T-helper 9 cell (primary cell): ENCODE data around the gene GAB1.

Source experiments
- DNase-seq: peaks from one replicate; pipeline ENCODE4 v3.0.0-alpha.2; 2020

The GAB1 gene

DNA sequence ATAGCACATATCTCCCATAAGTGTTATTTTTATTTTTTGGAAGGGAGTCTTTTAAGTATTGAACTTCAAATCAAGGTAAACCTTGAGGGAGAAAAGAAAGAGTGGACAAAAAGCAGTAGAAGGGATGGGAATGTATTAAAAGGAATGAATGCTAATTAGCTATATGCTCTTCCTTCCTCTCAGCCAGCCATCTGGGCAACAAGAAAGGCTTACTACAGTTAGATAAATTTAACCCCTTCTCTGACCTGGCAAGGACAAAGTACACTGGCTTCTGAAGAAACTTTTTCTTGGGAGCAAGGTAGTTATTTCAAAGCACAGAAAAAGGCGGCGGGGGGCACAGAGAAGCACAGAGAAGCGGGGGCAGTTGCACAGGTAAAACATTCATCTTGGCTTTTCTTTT is 54.6 kb downstream of the GAB1 start:
- no peak for DNase-seq

DNA sequence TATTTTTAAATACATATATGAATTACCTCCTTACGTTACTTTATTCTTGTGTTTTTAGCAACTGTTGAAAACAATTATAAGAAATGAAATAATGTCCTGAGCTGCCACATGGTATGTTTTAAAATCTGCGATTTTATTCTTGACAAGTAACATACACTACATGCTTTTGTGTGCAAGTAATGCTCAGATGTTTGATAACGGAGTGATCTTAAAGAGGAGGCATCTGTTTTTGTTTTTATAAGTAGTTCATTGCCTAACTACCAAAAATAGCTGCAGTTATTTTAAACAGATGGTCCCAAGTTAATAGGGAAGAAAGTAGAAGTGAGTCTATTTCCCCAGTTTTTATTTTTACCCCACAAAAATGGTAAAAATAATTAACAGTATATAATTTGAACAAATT is 55.2 kb downstream of the GAB1 start:
- no peak for DNase-seq

GRCh38 chr4:143393195-143393594 is 56.5 kb downstream of the GAB1 start:
- no peak for DNase-seq

- DNase-seq: no peak
These were observed 58.2 kb downstream of the GAB1 start for GRCh38 chr4:143394739-143395453.

DNA sequence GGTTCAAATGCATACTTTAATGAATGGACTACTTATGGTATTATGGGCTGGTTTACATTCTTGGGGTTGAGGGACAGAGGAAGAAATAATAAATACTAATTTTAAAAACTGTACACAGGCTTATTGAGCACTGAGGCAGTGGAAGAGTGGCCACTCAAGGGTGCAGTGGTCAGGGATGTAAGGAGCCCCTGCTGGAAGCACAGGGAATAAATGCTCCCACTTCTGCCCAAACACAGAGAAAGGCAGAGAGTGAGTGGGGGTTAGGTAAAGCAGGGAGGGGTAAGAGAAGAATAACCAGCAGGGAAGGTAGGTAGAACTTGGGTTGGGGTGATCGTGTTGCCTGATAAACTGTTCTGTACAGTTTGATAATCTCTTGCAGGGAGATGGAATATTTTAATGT is 60.0 kb downstream of the GAB1 start:
- no peak for DNase-seq

GRCh38 chr4:143397335-143397734 is 60.7 kb downstream of the GAB1 start:
- DNase-seq: no peak

DNA sequence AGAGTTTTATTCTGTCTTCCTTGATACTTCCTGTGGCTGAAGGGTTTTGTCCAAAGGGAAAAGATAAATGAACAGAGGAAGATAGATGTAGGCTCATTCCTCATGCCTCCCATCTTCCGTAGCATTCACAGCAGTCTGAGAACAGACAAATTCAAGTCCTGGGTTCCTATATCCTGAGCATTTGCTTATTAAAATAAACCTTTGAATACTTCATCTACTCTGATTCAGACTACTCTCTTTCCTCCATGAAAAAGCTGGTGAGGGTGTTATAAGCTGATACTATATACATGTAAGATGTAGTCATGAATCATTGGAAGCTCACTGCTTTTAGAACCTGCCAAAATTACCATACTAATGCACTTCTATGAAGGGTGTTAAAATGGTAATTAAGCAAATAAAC is 61.2 kb downstream of the GAB1 start:
- DNase-seq: no peak

DNA sequence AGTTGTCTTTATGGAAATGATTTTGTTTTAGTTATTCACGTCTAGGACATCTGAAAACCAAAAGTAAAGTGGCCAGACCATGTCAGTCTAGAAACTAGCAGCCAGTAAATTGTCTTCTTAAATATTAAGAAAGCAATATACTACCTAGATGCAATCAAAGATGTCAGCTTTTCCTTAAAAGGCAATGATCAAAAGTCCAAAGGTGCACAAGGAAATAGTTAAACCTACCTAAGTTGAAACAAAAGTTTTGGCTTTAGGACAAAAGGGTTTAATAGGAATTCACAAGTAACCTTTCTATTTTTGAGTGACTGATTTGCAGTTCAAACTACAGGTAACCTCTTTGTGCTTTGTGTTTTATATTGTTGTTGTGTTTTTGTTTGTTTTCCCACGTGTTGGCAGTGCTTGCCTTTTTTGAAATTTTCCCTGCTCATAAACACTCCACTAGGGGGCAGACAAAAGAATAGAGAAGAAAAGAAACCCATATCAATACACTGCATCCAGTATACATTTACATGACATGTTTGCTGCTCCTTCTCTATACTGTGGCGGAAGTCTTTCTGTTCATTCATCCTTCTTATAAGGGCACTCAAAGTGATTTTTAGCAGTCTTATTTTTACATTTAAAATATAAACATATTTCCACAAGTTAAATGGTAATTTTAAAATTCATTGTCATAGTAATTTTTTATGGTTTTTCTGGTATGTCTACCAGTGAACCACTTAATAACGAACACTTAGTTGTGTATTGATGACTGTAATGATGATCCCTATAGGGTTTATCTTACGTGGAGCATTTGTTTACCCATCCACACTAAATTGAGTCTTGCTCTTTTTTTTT is 62.7 kb downstream of the GAB1 start:
- DNase-seq: no peak

DNA sequence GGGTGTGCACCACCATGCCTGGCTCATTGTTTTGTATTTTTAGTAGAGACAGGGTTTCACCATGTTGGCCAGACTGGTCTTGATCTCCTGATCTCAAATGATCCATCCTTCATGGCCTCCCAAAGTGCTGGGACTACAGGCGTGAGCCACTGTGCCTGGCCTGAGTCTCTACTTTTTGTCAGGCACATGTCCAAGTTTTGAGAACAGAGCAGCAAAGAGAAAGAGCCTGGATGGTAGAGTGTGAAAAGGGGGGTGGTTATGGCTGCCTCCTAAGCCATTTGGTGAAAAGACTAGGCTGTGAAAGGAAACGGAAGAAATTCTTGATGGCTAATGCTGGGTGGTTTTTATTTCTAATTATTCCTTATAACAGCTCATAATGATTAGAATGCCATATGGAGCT is 63.4 kb downstream of the GAB1 start:
- no peak for DNase-seq

DNA sequence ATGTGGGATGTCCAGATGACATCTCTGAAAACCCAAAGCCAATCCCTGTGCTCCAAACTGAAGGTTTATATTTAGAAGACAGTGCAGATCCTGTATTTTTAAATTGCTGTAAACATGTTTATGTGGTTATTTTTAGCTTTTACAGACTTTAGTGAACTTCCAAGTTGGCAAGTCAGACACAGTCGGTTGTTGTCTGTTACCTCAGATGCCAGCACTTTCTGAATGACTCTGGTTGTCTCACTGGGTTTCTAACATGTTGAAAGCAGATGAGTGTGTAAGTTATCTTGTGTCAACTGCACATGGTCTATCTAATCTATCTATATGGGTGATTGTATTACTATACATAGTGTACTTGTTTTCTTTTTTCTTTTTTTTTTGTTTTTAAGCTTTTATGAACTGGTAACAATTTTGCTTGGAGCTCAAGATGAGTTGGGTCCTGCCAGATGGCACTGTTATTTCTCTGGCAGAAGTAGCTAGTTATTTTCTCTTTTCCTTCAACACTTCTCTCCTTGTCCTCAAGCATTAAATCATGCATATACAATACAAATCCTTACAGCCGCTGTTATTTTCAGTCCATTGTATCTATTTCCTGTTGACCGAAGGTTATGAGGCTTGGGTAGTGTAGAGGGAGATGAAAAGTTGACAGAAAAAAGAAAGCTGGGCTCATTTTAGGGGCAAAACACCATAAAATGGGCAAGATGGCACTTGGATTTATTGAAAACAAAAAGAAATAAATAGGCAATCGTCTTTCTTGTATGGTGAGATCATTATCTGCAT is 66.3 kb downstream of the GAB1 start:
- no peak for DNase-seq

GRCh38 chr4:143403553-143403820 is 66.8 kb downstream of the GAB1 start:
- no peak for DNase-seq

DNA sequence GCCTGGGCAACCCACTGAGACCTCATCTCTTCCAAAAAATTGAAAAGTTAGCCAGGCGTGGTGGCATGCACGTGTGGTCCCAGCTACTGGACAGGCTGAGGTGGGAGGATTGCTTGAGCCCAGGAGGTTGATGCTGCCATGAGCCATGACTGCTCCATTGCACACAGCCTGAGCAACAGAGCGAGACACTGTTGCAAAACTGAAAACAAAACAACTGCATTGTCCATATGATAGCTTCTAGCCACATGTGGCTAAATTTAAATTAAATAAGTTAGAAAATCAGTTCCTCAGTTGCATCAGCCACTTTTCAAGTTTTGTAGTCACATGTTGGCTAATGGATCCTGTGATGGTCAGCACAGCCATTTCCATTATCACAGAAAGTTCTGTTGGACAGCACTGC is 67.9 kb downstream of the GAB1 start:
- no peak for DNase-seq

DNA sequence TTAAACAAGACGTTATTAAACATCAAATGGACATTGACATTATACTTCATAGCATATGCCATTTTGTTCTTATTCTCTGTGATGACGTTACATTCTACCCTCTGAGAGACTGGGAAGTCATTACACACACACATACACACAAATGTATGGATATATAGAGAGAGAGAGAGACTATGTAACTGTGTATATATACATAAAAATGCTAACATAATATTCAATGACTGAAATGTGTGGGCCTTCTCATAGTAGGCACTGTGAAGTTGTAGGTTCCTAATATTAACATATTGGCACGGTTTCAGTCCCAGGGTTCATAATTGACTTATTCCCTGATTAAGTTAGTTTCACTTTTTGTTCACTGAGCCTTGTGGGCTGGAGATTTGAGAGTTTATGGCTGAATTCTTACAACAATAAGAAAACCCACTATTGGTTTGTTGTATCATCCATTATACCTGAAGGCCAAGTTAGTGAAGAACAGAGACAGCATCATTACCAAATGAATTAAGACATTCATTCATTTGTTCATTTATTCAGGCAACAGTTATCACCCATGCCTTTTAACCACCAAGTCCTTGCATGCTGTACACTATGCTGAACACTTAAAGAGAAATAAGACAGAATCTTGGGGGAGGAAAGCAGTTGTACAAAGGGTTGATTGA is 68.5 kb downstream of the GAB1 start:
- no peak for DNase-seq

DNA sequence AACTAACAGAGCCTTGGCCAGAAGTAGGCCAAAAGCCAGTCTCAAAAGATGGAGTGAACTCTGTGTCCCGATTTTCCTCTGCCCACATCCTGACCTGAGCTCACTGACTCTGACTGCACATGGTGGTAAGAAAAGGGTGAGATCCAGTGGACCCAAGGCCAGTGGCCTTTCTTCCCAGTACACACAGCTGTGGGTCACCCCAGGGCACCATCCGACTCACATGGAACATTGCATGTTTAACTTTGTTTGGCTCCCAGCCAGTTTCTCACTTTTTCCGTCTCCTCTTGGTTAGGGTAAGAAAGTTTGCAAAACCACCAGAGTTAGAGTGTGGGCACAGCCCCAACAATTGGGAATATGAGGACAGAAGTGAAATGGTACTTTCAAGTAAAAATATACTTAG is 69.8 kb downstream of the GAB1 start:
- no peak for DNase-seq

DNA sequence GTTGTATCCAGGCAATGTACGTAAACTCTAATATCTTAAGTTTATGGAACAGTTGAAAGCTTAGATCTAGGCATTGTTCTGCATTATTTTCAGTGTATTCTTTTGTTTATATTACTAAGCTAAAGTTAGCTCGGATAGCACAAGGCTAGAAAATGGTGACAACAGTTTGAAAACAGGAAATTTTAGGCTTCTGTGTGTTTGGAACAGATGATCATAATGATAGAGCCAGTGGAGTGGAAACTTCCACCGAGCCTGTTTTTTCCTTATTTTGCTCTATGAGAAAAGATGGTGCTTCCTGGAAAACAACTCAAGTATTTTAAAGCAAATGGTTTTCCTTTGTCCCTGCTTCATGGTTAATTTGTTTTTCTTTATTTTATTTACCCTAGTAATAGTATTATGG is 70.8 kb downstream of the GAB1 start:
- DNase-seq: no peak

GRCh38 chr4:143407888-143408287 is 71.2 kb downstream of the GAB1 start:
- DNase-seq: no peak

DNA sequence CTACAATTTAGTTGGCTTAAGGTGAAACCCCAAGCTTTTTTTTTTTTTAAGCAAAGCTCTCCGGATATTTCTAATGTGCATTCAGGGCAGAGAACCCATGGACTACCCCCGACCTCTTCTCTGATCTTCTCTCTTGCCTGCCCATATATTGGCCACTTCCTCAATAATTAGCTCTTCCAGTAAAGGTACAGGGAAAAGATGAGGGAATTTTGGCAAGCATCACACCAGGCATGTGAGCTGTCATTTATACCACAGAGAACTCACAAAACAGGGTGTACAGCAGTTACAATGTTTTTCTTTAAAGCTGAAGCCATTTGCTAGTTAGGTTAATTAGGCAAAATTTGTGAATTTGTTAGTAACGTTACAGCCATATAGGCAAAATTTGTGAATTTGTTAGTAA is 73.3 kb downstream of the GAB1 start:
- no peak for DNase-seq

GRCh38 chr4:143411527-143412419 is 75.1 kb downstream of the GAB1 start:
- DNase-seq: no peak

DNA sequence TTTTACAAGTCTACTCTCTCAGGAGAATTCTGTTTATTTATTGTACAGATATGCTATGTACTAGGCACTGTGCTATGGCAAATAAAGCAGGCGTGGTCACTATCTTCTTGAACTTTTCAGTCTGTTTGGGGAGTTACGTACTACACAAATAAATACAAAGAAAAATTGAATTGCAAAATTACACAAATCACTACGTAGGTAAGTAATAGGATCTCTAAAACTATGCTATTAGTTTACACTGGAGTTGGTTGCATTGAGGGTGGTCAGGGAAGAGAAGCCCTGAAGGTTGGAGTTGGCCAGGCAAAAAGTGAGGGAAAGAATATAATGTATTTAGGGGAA is 75.7 kb downstream of the GAB1 start:
- no peak for DNase-seq

DNA sequence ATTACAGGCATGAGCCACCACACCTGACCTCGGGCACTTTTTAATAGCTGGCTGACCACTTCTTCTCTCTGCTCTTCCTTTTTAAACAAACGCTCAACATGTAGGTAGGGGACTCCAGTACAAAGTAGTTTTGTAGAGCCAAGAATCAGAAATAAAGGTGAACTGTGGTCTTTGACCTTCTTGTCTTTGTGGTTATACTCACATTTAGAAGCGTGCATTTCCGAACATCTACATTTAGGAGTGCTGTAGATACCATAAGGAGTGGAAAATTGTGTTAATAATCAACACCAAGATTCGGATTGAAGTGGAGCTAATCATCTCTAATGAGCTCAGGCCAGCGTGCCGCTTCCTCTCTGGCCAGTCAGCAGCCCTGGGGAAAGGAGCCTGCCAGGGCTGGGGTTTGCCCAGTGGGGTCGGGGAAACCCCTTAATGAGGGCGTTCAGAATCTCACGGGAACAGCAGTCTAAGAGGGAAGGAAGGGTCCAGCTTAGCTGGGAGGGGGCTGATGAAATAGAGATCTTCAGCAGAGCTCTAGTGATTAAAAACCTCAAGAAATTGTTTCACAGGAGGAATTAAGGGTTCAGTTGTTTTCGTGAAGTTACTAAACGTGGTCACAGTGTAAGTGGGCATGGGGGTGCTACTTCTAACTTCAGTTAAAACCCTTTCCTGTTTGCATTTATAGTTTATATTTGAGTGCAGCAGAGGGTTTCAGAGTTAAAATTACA is 81.2 kb downstream of the GAB1 start:
- no peak for DNase-seq

DNA sequence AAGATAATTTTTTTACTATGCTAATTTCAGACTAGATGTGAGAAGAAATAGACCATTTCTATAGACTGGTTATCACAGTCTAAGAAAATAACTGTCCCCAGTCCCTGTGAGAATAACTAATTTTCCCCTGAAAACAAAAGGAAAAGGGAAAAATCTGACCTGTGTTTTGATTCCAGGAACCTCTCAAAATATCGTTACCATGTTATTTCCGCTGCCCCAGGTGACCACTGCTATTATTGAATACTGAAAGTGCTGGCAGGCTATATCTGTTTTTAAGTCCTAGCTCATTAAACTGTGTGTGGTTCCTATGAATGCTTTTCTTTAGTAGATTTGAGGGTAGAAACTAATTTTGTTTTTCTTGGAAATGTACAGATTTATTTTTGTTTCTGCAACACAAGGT is 83.6 kb downstream of the GAB1 start:
- DNase-seq: no peak

GRCh38 chr4:143421609-143422008 is 84.9 kb downstream of the GAB1 start:
- DNase-seq: no peak
